ENCODE measurements around the gene VPS13D.
A peak's percentile ranks its signal among the peaks of the same experiment; 100 is the strongest.

VPS13D gene

DNA sequence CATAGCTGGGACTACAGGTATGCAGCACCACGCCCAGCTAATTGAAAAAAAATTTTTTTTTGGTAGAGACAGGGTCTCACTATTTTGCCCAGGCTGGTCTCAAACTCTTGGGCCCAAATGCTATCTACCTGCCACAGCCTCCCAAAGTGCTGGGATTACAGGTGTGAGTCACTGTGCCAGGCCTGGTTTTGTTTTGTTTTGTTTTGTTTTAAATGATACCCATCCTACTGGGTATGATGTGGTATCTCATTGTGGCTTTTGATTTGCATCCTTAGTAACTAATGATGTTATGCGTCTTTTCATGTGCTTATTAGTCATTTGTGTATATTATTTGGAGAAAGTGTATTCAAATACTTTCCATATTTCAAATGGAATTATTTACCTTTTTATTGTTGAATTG, 142.3 kb downstream of the VPS13D start:
- no peak overlapping the region for H3K4me3 ChIP-seq (replicated peaks in 1 of 2; ENCODE audit: low read depth in 2 of 2, low read length in 2 of 2)
- DNase-seq (ENCODE audit: low read depth in 2 of 2) = no peak

DNA sequence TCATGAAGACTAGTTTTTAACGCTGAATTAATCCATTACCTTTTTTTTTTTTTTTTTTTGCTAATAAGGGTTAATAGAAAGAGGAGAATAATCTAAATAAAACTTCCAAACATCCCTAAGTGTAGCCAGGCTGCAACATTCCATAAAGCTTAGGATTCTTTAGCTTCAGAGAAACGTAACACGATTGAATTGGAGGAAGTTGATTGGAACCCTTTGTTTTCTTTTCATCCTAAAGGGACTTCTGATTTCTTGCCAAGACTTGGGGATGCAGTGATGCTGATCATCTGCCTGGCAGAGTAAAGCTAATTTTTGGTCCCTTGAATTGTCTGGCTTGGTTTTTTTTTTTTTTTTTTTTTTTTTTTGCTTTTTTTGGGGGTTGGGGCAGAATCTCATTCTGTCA, 142.9 kb downstream of the VPS13D start:
- no peak overlapping the region for H3K4me3 ChIP-seq (replicated peaks in 1 of 2; ENCODE audit: low read depth in 2 of 2, low read length in 2 of 2)
- TF ChIP-seq, protein P1, sequence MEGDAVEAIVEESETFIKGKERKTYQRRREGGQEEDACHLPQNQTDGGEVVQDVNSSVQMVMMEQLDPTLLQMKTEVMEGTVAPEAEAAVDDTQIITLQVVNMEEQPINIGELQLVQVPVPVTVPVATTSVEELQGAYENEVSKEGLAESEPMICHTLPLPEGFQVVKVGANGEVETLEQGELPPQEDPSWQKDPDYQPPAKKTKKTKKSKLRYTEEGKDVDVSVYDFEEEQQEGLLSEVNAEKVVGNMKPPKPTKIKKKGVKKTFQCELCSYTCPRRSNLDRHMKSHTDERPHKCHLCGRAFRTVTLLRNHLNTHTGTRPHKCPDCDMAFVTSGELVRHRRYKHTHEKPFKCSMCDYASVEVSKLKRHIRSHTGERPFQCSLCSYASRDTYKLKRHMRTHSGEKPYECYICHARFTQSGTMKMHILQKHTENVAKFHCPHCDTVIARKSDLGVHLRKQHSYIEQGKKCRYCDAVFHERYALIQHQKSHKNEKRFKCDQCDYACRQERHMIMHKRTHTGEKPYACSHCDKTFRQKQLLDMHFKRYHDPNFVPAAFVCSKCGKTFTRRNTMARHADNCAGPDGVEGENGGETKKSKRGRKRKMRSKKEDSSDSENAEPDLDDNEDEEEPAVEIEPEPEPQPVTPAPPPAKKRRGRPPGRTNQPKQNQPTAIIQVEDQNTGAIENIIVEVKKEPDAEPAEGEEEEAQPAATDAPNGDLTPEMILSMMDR (IDR thresholded peaks at IDR 0.05; ENCODE audit: low read depth, low read length) = no peak
- DNase-seq (ENCODE audit: low read depth in 2 of 2) = no peak

More for the DNA sequence above, 142.3 kb downstream of the VPS13D start:
- TF ChIP-seq, protein P1 (IDR thresholded peaks at IDR 0.05; ENCODE audit: low read depth, low read length) = no peak

DNA sequence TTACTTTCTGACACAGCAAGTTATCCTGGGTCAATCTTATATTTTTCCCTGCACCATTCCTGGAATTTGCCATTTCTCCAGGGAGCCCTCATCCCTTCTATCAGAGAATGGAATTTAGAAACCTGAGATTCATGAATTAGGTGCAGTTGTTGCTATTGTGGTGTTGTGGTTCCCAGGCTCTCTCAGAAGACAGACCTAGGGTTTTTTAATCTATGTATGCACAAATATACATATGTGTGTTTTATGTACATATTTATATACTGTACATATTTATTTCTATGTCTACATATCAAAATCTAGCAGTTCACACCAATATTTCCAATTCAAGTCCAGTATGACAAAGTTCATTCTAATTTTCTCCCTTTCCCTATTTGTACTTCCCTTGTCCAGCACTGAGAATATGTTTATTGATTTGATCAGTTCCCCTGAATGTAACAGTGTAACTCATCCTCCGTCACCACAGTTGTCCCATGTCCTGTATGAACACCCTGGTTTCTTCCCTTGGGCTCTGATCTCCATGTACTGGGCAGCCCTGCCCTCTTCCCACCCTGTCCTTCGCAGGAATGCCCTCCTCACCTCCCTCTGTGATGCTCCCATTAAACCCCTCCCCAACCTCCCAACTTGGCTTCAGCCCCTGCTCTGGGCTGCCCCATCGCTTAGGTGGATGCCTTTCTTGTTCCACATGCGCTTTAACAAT, 145.5 kb downstream of the VPS13D start:
- no peak for DNase-seq (ENCODE audit: low read depth in 2 of 2)

DNA sequence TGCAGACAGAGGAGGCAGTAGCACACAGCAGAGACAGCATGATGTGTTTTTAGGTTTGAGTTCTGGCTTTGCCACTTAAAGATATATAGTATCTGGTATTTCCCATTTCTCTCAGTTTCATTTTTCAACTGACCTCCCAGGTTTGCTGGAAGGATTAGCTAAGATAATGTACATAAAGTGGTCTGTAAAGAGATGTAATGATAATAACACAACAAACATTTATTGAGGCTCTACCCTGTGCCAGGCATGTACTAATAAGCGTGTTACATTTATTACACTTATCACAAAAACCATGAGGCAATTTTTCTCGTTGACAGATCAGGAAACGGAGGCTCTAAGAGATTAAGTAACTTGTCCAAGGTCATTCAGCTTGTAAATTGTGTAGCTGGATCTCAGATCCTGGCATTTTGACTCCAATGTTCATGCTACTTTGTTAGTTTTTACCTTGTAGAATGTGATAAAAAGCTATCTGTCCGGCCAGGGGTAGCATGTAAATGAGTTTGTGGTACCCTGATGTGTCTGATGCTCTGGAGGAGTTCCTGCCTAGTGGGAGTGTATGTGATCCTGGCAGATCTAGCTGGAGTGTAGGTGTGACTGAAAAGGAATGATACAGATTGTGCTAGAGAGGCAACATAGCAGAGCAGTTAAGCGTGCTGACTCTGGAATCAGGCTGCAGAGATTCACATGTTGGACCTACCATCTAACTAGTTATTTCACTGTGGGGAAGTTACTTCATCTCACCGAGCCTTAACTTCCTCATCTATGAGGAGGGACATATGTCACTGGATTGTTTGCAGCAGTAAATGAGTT, 146.6 kb downstream of the VPS13D start:
- H3K4me3 ChIP-seq (replicated peaks in 1 of 2; ENCODE audit: low read depth in 2 of 2, low read length in 2 of 2) = no peak overlapping the region
- DNase-seq (ENCODE audit: low read depth in 2 of 2) = peak in 1 of 2 donors; percentile 44
- TF ChIP-seq, protein P1 (IDR thresholded peaks at IDR 0.05; ENCODE audit: low read depth, low read length) = no peak

More for the DNA sequence above, 145.5 kb downstream of the VPS13D start:
- no peak overlapping the region for H3K4me3 ChIP-seq (replicated peaks in 1 of 2; ENCODE audit: low read depth in 2 of 2, low read length in 2 of 2)
- TF ChIP-seq, protein P1 (IDR thresholded peaks at IDR 0.05; ENCODE audit: low read depth, low read length) = no peak

DNA sequence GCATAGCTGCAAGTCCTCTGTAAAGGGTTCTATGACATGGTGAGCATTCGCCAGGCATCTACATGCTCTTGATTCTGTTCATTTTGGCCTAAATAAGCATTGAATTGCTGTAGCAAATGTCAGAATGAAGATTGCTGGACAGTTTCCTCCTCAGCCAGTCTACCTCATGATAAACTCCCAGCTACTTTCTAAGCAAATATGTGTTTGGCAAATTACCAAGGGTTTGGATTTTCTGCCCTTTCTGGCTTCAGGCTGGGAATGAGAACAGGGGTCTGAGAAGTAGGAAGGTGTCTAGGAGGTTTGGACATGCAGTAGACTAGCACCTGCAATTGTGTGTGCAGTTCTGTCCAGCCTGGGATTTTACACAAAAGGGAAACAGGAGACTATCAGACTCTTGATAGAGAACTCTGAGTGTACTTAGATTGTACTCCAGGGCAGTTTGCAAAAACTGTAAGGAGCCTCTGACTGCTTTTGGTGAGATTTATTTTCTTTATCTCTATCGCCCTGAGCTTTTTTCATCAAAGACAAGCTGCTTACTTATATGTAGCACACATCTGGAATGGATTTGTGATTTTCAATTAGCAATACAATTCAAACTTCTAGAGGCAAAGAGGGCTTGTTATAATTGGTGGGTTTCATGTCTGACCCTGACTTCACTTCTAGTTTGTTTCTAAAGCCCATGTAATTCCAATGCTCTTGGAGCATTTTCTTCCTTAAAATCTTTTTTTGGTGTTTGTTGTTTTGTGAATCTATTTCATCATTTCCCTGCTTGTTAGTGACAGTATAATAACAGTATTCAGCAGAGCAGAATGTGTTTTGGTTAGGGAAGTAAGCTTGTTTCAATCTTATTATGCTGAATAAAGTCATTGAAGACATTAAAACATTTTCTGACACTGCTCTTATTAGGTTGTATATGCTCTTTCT, 150.8 kb downstream of the VPS13D start:
- no peak overlapping the region for H3K4me3 ChIP-seq (replicated peaks in 1 of 2; ENCODE audit: low read depth in 2 of 2, low read length in 2 of 2)
- DNase-seq (ENCODE audit: low read depth in 2 of 2) = no peak
- TF ChIP-seq, protein P1 (IDR thresholded peaks at IDR 0.05; ENCODE audit: low read depth, low read length) = no peak

DNA sequence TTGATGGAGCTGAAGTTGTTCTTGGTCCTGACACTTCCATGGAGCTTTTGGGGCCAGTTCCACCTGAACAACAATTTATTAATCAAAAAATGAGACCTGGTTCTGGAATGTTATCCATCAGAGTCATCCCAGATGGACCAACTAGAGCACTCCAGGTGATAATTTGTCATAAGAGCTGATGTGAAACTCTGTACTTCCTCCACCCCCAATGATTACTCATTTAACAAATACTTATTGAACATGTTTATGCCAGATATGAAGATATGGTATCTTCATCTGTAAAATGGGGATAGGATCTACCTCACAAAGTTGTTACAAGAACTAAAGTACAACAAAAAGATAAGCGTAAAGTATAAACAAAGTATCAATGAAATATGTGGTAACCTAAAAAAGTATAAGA, 153.2 kb downstream of the VPS13D start:
- TF ChIP-seq, protein P1 (IDR thresholded peaks at IDR 0.05; ENCODE audit: low read depth, low read length) = no peak
- H3K4me3 ChIP-seq (replicated peaks in 1 of 2; ENCODE audit: low read depth in 2 of 2, low read length in 2 of 2) = no peak overlapping the region
- no peak for DNase-seq (ENCODE audit: low read depth in 2 of 2)
